ENCODE results near the gene SELENBP1. TPM values are rescaled to one million over a fixed set of nuclear protein-coding genes. Genes with fewer than 3 reads are reported as not detected.

The SELENBP1 gene
- total RNA-seq, 1 experiment from 2014 or later = 29.8 TPM

GRCh38 chr1:151371370-151372057, 991 bp downstream of the SELENBP1 start:
- peaks cover 31% of the 10 kb centered on the region for H3K4me1 ChIP-seq (ENCODE audit: insufficient read depth, low read length)
- ATAC-seq = peak; percentile 48
- no TSS peak for BruUV-seq (replicated peaks)
- H3F3A ChIP-seq (ENCODE audit: low read length, unreplicated experiment) = no peaks in the 10 kb centered on the region
- CTCF ChIA-PET = interaction anchor here (0.6 kb wide), 2 partner anchors 90 to 120 kb away, joined by 3 read pairs; no protein-coding TSS in a partner anchor
- H3K9me2 ChIP-seq (replicated peaks; ENCODE audit: low read length) = no peaks in the 10 kb centered on the region
- no peaks in the 10 kb centered on the region for H4K20me1 ChIP-seq (ENCODE audit: low read length)
- H3K9ac ChIP-seq (ENCODE audit: low read length) = no peak overlapping the region
- no peak overlapping the region for H3K27ac ChIP-seq (ENCODE audit: low read length)
- intact Hi-C loops (cut with micrococcal nuclease) = no loop called here
- peak overlapping the region; percentile 61 for H3K4me3 ChIP-seq (ENCODE audit: low read length)
- no peaks in the 10 kb centered on the region for H3K27me3 ChIP-seq (ENCODE audit: low read length)
- DNase-seq = peak; percentile 40
- H3K79me2 ChIP-seq (ENCODE audit: low read length) = no peaks in the 10 kb centered on the region
- H3K4me2 ChIP-seq (ENCODE audit: low read length) = peak overlapping the region; percentile 74
- H3K36me3 ChIP-seq (ENCODE audit: low read depth, low read length) = no peaks in the 10 kb centered on the region
- POLR2A ChIA-PET (ENCODE audit: unreplicated experiment) = interaction anchor here (0.5 to 0.6 kb wide), 3 partner anchors 31 to 63 kb away, joined by 3 to 9 read pairs (median 4); no protein-coding TSS in a partner anchor
- TF ChIP-seq CTCF (conservative IDR thresholded peaks at IDR 0.05; ENCODE audit: low read depth, low read length) = no peak
- TF ChIP-seq EZH2phosphoT487 (IDR thresholded peaks at IDR 0.05; ENCODE audit: borderline replicate concordance, low read length) = no peak
- TF ChIP-seq EZH2 (IDR thresholded peaks at IDR 0.05; ENCODE audit: low read length, unreplicated experiment) = no peak
- H2AFZ ChIP-seq (ENCODE audit: low read length) = no peak overlapping the region
- no peaks in the 10 kb centered on the region for H3K9me3 ChIP-seq (ENCODE audit: low read length)

- Histone ChIP-seq H3K9me3 (ENCODE audit: low read length) (no peaks in the 10 kb centered on the region), H3F3A (ENCODE audit: low read length, unreplicated experiment) (no peaks in the 10 kb centered on the region), H4K20me1 (ENCODE audit: low read length) (no peaks in the 10 kb centered on the region), H3K9ac (ENCODE audit: low read length) (no peak overlapping the region), H3K27me3 (ENCODE audit: low read length) (no peaks in the 10 kb centered on the region), H3K36me3 (ENCODE audit: low read depth, low read length) (no peaks in the 10 kb centered on the region), H3K4me2 (ENCODE audit: low read length) (no peak overlapping the region), H2AFZ (ENCODE audit: low read length) (no peak overlapping the region), H3K9me2 (replicated peaks; ENCODE audit: low read length) (no peaks in the 10 kb centered on the region), H3K4me1 (ENCODE audit: insufficient read depth, low read length) (peaks cover 31% of the 10 kb centered on the region), H3K27ac (ENCODE audit: low read length) (no peak overlapping the region), H3K4me3 (ENCODE audit: low read length) (no peak overlapping the region), H3K79me2 (ENCODE audit: low read length) (no peaks in the 10 kb centered on the region)
- ATAC-seq (no peak), DNase-seq (no peak)
- POLR2A ChIA-PET (ENCODE audit: unreplicated experiment) = no interaction called here
- intact Hi-C loops (cut with micrococcal nuclease) = no loop called here
- BruUV-seq (replicated peaks) = no TSS peak
- CTCF ChIA-PET = no interaction called here
- TF ChIP-seq EZH2phosphoT487 (IDR thresholded peaks at IDR 0.05; ENCODE audit: borderline replicate concordance, low read length) = no peak
- TF ChIP-seq EZH2 (IDR thresholded peaks at IDR 0.05; ENCODE audit: low read length, unreplicated experiment) = no peak
- no peak for TF ChIP-seq CTCF (conservative IDR thresholded peaks at IDR 0.05; ENCODE audit: low read depth, low read length)
Measured at GRCh38 chr1:151370211-151370911, 2.1 kb downstream of the SELENBP1 start.

GRCh38 chr1:151369621-151370048, 2.9 kb downstream of the SELENBP1 start:
- Histone ChIP-seq H3K27me3 (ENCODE audit: low read length) (no peaks in the 10 kb centered on the region), H3K9ac (ENCODE audit: low read length) (no peak overlapping the region), H3K27ac (ENCODE audit: low read length) (no peak overlapping the region), H3K4me3 (ENCODE audit: low read length) (no peak overlapping the region), H3K9me2 (replicated peaks; ENCODE audit: low read length) (no peaks in the 10 kb centered on the region), H2AFZ (ENCODE audit: low read length) (no peak overlapping the region), H3K4me2 (ENCODE audit: low read length) (no peak overlapping the region), H3K79me2 (ENCODE audit: low read length) (no peaks in the 10 kb centered on the region), H3K36me3 (ENCODE audit: low read depth, low read length) (peaks cover under 1% of the 10 kb centered on the region; the same call in 1 of the 2 replicates), H4K20me1 (ENCODE audit: low read length) (no peaks in the 10 kb centered on the region), H3K4me1 (ENCODE audit: insufficient read depth, low read length) (peaks cover 31% of the 10 kb centered on the region), H3K9me3 (ENCODE audit: low read length) (no peaks in the 10 kb centered on the region), H3F3A (ENCODE audit: low read length, unreplicated experiment) (no peaks in the 10 kb centered on the region)
- ATAC-seq (no peak), DNase-seq (no peak)
- TF ChIP-seq EZH2 (IDR thresholded peaks at IDR 0.05; ENCODE audit: low read length, unreplicated experiment) (no peak), CTCF (conservative IDR thresholded peaks at IDR 0.05; ENCODE audit: low read depth, low read length) (no peak), EZH2phosphoT487 (IDR thresholded peaks at IDR 0.05; ENCODE audit: borderline replicate concordance, low read length) (no peak)
- BruUV-seq (replicated peaks) = no TSS peak
- ChIA-PET CTCF (no interaction called here), POLR2A (ENCODE audit: unreplicated experiment) (no interaction called here)
- intact Hi-C loops (cut with micrococcal nuclease) = no loop called here
